Chondrocyte (in vitro differentiated cells): Measurements from ENCODE around the gene CES1. TPM values are rescaled to one million over a fixed set of nuclear protein-coding genes. Genes with fewer than 3 reads are reported as not detected.
"Not testable (repeated sequence)": the region's sequence is repeated elsewhere in the genome, so short reads cannot be mapped to it uniquely, and the experiment has no call there.

Source experiments
- DNase-seq: peaks from one replicate; pipeline ENCODE4 v3.0.0; 2021; ENCODE audit warnings: mixed read lengths, low spot score
- H3K27ac Mint-ChIP-seq: one replicate; pipeline ENCODE4 v1.8.0; 2021; ENCODE audit warnings: mild to moderate bottlenecking, moderate library complexity, mixed read lengths; ENCODE audit not compliant: unreplicated experiment
- H3K27me3 Mint-ChIP-seq: 2 replicates; pipeline ENCODE4 v1.8.0; 2021; ENCODE audit warnings: low read depth, mixed read lengths
- H3K36me3 Mint-ChIP-seq: 2 replicates; pipeline ENCODE4 v1.8.0; 2021; ENCODE audit warnings: low read depth, mixed read lengths
- H3K4me1 Mint-ChIP-seq: 2 replicates; pipeline ENCODE4 v1.8.0; 2021; ENCODE audit warnings: low read depth, mild to moderate bottlenecking, mixed read lengths
- H3K4me3 Mint-ChIP-seq: one replicate; pipeline ENCODE4 v1.8.0; 2021; ENCODE audit warnings: mild to moderate bottlenecking, moderate library complexity, mixed read lengths; ENCODE audit not compliant: unreplicated experiment
- H3K9me3 Mint-ChIP-seq: 2 replicates; pipeline ENCODE4 v1.8.0; 2021; ENCODE audit warnings: low read depth, mixed read lengths
- total RNA-seq: library from RNA; stranded (reverse); gene quantifications from 3 replicates; pipeline ENCODE4 v1.2.1, GENCODE V29; 2021
- TF ChIP-seq, protein P1 (sequence below): fragments of 200-600 bp; sonication (generic); IDR thresholded peaks from 2 replicates; pipeline ENCODE4 v1.5.0; 2021; ENCODE audit warnings: antibody characterized with exemption, mild to moderate bottlenecking, moderate library complexity

The CES1 gene
- total RNA-seq, 1 donor from 2014 or later = not detected

- no peak overlapping the region for H3K4me3 Mint-ChIP-seq
- no peaks in the 10 kb centered on the region for H3K36me3 Mint-ChIP-seq
- H3K27me3 Mint-ChIP-seq = peaks cover 14% of the 10 kb centered on the region
- no peaks in the 10 kb centered on the region for H3K4me1 Mint-ChIP-seq
- H3K9me3 Mint-ChIP-seq = no peaks in the 10 kb centered on the region
- H3K27ac Mint-ChIP-seq = no peak overlapping the region
- DNase-seq = no peak
- TF ChIP-seq, protein P1, sequence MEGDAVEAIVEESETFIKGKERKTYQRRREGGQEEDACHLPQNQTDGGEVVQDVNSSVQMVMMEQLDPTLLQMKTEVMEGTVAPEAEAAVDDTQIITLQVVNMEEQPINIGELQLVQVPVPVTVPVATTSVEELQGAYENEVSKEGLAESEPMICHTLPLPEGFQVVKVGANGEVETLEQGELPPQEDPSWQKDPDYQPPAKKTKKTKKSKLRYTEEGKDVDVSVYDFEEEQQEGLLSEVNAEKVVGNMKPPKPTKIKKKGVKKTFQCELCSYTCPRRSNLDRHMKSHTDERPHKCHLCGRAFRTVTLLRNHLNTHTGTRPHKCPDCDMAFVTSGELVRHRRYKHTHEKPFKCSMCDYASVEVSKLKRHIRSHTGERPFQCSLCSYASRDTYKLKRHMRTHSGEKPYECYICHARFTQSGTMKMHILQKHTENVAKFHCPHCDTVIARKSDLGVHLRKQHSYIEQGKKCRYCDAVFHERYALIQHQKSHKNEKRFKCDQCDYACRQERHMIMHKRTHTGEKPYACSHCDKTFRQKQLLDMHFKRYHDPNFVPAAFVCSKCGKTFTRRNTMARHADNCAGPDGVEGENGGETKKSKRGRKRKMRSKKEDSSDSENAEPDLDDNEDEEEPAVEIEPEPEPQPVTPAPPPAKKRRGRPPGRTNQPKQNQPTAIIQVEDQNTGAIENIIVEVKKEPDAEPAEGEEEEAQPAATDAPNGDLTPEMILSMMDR = no peak
Measured at GRCh38 chr16:55830658-55831294, 2.1 kb downstream of the CES1 start.

GRCh38 chr16:55829232-55829631 is 3.7 kb downstream of the CES1 start:
- not testable (repeated sequence) for H3K27ac Mint-ChIP-seq, DNase-seq, H3K4me3 Mint-ChIP-seq, H3K4me1 Mint-ChIP-seq, H3K9me3 Mint-ChIP-seq, H3K36me3 Mint-ChIP-seq
- peaks cover 18% of the 10 kb centered on the region for H3K27me3 Mint-ChIP-seq

GRCh38 chr16:55828680-55829079 is 4.2 kb downstream of the CES1 start:
- Mint-ChIP-seq H3K36me3 (no peaks in the 10 kb centered on the region), H3K4me3 (no peak overlapping the region), H3K27me3 (peaks cover 18% of the 10 kb centered on the region), H3K9me3 (no peaks in the 10 kb centered on the region), H3K4me1 (no peaks in the 10 kb centered on the region), H3K27ac (no peak overlapping the region)
- TF ChIP-seq, protein P1 = no peak
- no peak for DNase-seq

- Mint-ChIP-seq H3K27me3 (peaks cover 25% of the 10 kb centered on the region), H3K27ac (no peak overlapping the region), H3K9me3 (no peaks in the 10 kb centered on the region), H3K4me1 (no peaks in the 10 kb centered on the region), H3K4me3 (no peak overlapping the region), H3K36me3 (no peaks in the 10 kb centered on the region)
- no peak for DNase-seq
- TF ChIP-seq, protein P1 = no peak
Measured at GRCh38 chr16:55825115-55825728, 7.7 kb downstream of the CES1 start.

- no peaks in the 10 kb centered on the region for H3K9me3 Mint-ChIP-seq
- no peaks in the 10 kb centered on the region for H3K36me3 Mint-ChIP-seq
- no peak overlapping the region for H3K27ac Mint-ChIP-seq
- H3K27me3 Mint-ChIP-seq = peaks cover 25% of the 10 kb centered on the region
- no peak for DNase-seq
- no peak overlapping the region for H3K4me3 Mint-ChIP-seq
- TF ChIP-seq, protein P1 = no peak
- H3K4me1 Mint-ChIP-seq = no peaks in the 10 kb centered on the region
Measured at GRCh38 chr16:55824473-55825000, 8.4 kb downstream of the CES1 start.
